Inferior parietal cortex (tissue), 1 donor: ENCODE data around the gene MRTFB.
A peak's percentile ranks its signal among the peaks of the same experiment; 100 is the strongest.
"Not testable (repeated sequence)": the region's sequence is repeated elsewhere in the genome, so short reads cannot be mapped to it uniquely, and the experiment has no call there.

ENCODE experiments used
- DNase-seq: peaks from one replicate; pipeline ENCODE4 v3.0.0-alpha.2; 2016; ENCODE audit errors: extremely low spot score

MRTFB gene

GRCh38 chr16:14070877-14071575, at the start of gene MRTFB:
MRTFB (plus strand) TSS chr16:14071319; CDS start chr16:14140607, 69,288 bp downstream.
- peak; percentile 53 for DNase-seq

GRCh38 chr16:14023526-14023925, 47.6 kb upstream of the MRTFB start:
- not testable (repeated sequence) for DNase-seq

- no peak for DNase-seq
Measured at GRCh38 chr16:14024283-14024682, 46.8 kb upstream of the MRTFB start.

- DNase-seq = no peak
Measured at GRCh38 chr16:14026572-14027285, 44.4 kb upstream of the MRTFB start.

- no peak for DNase-seq
Measured at GRCh38 chr16:14028202-14028601, 42.9 kb upstream of the MRTFB start.

- no peak for DNase-seq
Measured at GRCh38 chr16:14029658-14030057, 41.5 kb upstream of the MRTFB start.

- DNase-seq = no peak
Measured at GRCh38 chr16:14035092-14035491, 36.0 kb upstream of the MRTFB start.

- no peak for DNase-seq
Measured at GRCh38 chr16:14036889-14037288, 34.2 kb upstream of the MRTFB start.

GRCh38 chr16:14037960-14038359, 33.2 kb upstream of the MRTFB start:
- no peak for DNase-seq

GRCh38 chr16:14041164-14041563, 30.0 kb upstream of the MRTFB start:
- DNase-seq = no peak

GRCh38 chr16:14042706-14043105, 28.4 kb upstream of the MRTFB start:
- no peak for DNase-seq

GRCh38 chr16:14043278-14043677, 27.8 kb upstream of the MRTFB start:
- peak; percentile 16 for DNase-seq

GRCh38 chr16:14043793-14044192, 27.3 kb upstream of the MRTFB start:
- DNase-seq = no peak

GRCh38 chr16:14047121-14047859, 23.8 kb upstream of the MRTFB start:
- not testable (repeated sequence) for DNase-seq

GRCh38 chr16:14050291-14051027, 20.7 kb upstream of the MRTFB start:
- no peak for DNase-seq

GRCh38 chr16:14051103-14051729, 19.9 kb upstream of the MRTFB start:
- no peak for DNase-seq

GRCh38 chr16:14056970-14057369, 14.1 kb upstream of the MRTFB start:
- DNase-seq = no peak

- DNase-seq = no peak
Measured at GRCh38 chr16:14057878-14058382, 13.2 kb upstream of the MRTFB start.

- no peak for DNase-seq
Measured at GRCh38 chr16:14061732-14062259, 9.3 kb upstream of the MRTFB start.

- DNase-seq = no peak
Measured at GRCh38 chr16:14062261-14062660, 8.9 kb upstream of the MRTFB start.
